ENCODE data around the gene RAB8B. TPM values are rescaled to one million over a fixed set of nuclear protein-coding genes. Genes with fewer than 3 reads are reported as not detected.

RAB8B gene
- total RNA-seq, 2 donors from 2014 or later, result 7.4 to 18.0 TPM

DNA sequence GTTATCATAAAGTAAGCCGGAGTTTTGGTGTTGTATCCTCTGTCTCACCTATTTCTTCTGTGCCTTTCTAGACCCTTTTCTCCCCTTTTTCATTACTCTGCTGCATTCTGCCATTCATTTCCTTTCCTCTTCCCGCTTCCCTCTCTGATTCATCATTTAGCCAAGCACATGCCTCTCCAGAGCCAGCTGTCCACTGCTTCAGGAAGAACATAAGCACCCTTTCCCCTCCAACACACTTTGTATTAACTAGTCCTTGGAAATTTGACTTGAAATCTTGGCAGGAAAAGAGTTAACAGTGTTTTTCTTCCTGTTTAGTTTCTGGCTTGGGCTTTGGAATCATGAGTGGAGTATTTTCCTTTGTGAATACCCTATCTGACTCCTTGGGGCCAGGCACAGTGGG lies 97.7 kb downstream of the RAB8B start:
- no peak for DNase-seq
- TF ChIP-seq, protein P1, sequence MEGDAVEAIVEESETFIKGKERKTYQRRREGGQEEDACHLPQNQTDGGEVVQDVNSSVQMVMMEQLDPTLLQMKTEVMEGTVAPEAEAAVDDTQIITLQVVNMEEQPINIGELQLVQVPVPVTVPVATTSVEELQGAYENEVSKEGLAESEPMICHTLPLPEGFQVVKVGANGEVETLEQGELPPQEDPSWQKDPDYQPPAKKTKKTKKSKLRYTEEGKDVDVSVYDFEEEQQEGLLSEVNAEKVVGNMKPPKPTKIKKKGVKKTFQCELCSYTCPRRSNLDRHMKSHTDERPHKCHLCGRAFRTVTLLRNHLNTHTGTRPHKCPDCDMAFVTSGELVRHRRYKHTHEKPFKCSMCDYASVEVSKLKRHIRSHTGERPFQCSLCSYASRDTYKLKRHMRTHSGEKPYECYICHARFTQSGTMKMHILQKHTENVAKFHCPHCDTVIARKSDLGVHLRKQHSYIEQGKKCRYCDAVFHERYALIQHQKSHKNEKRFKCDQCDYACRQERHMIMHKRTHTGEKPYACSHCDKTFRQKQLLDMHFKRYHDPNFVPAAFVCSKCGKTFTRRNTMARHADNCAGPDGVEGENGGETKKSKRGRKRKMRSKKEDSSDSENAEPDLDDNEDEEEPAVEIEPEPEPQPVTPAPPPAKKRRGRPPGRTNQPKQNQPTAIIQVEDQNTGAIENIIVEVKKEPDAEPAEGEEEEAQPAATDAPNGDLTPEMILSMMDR (IDR thresholded peaks at IDR 0.05), result no peak
- intact Hi-C loops (cut with DNase I), result loop anchor here (10.0 kb wide), 1 partner anchor 308 kb away; the partner anchor contains the start of gene FBXL22
- no peak overlapping the region for H3K9ac ChIP-seq (ENCODE audit: low read depth in 2 of 2, low read length in 2 of 2)
- H3K36me3 ChIP-seq, result no peaks in the 10 kb centered on the region
- no peak overlapping the region for H3K27ac ChIP-seq
- no peaks in the 10 kb centered on the region for H3K9me3 ChIP-seq
- H3K4me3 ChIP-seq, result no peak overlapping the region
- no peaks in the 10 kb centered on the region for H3K4me1 ChIP-seq
- no peaks in the 10 kb centered on the region for H3K27me3 ChIP-seq

DNA sequence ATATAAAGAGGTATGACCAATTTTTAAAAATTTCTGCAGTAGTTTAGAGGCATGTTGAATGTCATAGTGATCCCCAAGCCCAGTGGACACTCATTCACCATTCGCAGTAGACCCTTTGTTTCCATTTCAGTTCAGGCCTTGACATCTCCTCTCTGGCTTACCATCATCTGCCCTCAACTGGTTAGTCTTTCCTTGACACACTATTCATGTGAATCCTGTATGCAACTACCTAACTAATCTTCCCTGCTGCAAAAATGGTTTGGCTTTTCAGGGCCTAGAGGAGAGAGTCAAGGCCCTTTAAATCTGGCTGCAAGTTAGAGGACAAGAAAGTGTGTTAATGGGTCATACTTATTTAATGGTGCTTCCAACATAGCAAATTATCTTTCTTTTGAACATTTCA lies 98.9 kb downstream of the RAB8B start:
- DNase-seq, result no peak
- intact Hi-C loops (cut with DNase I), result loop anchor here (1.0 to 10.0 kb wide), 2 partner anchors 115 to 306 kb away; partner anchors contain the start of gene FBXL22
- no peaks in the 10 kb centered on the region for H3K27me3 ChIP-seq
- no peak overlapping the region for H3K4me3 ChIP-seq
- H3K9me3 ChIP-seq, result no peaks in the 10 kb centered on the region
- TF ChIP-seq, protein P1 (IDR thresholded peaks at IDR 0.05), result no peak
- H3K4me1 ChIP-seq, result no peaks in the 10 kb centered on the region
- no peak overlapping the region for H3K9ac ChIP-seq (ENCODE audit: low read depth in 2 of 2, low read length in 2 of 2)
- H3K36me3 ChIP-seq, result no peaks in the 10 kb centered on the region
- no peak overlapping the region for H3K27ac ChIP-seq

DNA sequence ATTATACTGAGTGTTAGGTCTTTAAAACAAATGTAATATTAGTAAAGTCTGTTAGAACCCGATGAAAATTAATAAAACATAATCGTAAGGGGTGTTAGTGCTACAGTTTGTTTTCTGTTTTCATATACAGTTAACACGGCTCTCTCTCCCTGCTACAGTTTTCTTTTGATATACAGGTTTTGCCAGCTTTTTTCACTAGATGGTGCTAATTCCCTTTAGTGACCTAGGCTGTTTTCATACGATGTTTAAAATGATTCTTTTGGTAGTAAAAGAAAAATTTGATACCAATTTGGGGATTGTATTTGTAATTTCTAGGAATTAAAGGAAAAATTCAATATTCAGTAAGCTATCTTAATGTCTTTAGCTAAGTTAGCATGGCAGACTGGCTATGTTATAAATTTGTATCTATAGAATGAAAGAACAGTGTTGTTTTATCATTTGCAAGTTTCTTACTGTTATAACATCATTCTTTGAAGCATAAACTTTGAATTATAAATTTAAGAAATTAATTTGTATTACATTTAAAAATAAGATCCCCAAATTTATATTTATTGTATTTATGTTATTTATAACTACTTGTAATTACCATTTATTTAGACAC lies 99.5 kb downstream of the RAB8B start:
- intact Hi-C loops (cut with DNase I), result loop anchor here (1.0 to 10.0 kb wide), 2 partner anchors 114 to 306 kb away; partner anchors contain the start of gene FBXL22
- TF ChIP-seq, protein P1 (IDR thresholded peaks at IDR 0.05), result peak; percentile 60
- Histone ChIP-seq H3K27me3 (no peaks in the 10 kb centered on the region), H3K36me3 (no peaks in the 10 kb centered on the region), H3K27ac (no peak overlapping the region), H3K9me3 (no peaks in the 10 kb centered on the region), H3K4me1 (no peaks in the 10 kb centered on the region), H3K9ac (ENCODE audit: low read depth in 2 of 2, low read length in 2 of 2) (no peak overlapping the region), H3K4me3 (no peak overlapping the region)
- no peak for DNase-seq

DNA sequence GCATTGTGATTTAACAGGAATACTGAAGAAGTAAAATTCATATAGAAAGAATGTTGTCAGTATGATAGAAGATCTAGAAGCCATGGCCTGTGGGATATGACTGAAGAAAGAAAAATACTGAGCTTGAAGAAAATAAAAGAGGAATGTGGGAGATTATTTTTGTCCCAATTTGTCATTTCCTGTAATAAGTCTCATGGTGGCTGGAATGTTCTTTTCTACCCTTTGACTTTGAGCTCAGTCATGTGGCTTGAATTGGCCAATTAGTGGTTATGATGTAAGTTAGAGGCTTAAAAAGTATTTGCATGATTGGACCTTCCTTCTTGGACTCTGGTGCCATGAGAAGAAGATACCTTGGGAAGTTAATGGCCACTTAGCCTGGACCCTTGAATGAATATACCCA lies 102.1 kb downstream of the RAB8B start:
- H3K4me1 ChIP-seq, result peaks cover 4% of the 10 kb centered on the region
- no peak overlapping the region for H3K4me3 ChIP-seq
- H3K27me3 ChIP-seq, result no peaks in the 10 kb centered on the region
- intact Hi-C loops (cut with DNase I), result no loop called here
- no peak overlapping the region for H3K27ac ChIP-seq
- H3K36me3 ChIP-seq, result no peaks in the 10 kb centered on the region
- DNase-seq, result no peak
- H3K9me3 ChIP-seq, result no peaks in the 10 kb centered on the region
- no peak overlapping the region for H3K9ac ChIP-seq (ENCODE audit: low read depth in 2 of 2, low read length in 2 of 2)
- TF ChIP-seq, protein P1 (IDR thresholded peaks at IDR 0.05), result no peak

DNA sequence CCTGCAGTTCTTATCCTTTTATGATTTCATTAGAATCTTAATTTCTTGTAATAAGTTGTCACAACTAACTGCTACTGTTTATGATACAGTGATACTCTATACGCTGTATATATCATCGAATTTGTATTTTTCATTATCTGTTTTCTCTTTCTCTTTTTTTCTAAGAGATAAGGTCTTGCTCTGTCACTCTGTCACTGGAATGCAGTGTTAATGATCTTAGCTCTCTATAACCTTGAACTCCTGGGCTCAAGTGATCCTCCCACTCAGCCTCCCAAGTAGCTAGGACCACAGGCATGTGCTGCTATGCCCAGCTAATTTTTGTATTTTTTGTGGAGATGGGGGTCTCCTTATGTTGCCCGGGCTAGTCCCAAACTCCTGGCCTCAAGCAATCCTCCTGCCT lies 102.8 kb downstream of the RAB8B start:
- H3K9me3 ChIP-seq, result no peaks in the 10 kb centered on the region
- no peak overlapping the region for H3K9ac ChIP-seq (ENCODE audit: low read depth in 2 of 2, low read length in 2 of 2)
- H3K36me3 ChIP-seq, result no peaks in the 10 kb centered on the region
- TF ChIP-seq, protein P1 (IDR thresholded peaks at IDR 0.05), result no peak
- H3K4me3 ChIP-seq, result no peak overlapping the region
- no peak overlapping the region for H3K27ac ChIP-seq
- peaks cover 4% of the 10 kb centered on the region for H3K4me1 ChIP-seq
- no peak for DNase-seq
- intact Hi-C loops (cut with DNase I), result no loop called here
- H3K27me3 ChIP-seq, result no peaks in the 10 kb centered on the region
